Activated naive CD4-positive, alpha-beta T cell treated with anti-CD3 and anti-CD28 coated beads for 36 hours (primary cell): ENCODE data around the gene ATP6V1G3. TPM values are rescaled to one million over a fixed set of nuclear protein-coding genes. Genes with fewer than 3 reads are reported as not detected.
"Not testable (repeated sequence)": the region's sequence is repeated elsewhere in the genome, so short reads cannot be mapped to it uniquely, and the experiment has no call there.

Source experiments
- CTCF ChIA-PET: fragments of 350-600 bp; sonication (Branson Sonifier 250); formaldehyde crosslinking; loops from one replicate; lab custom pipeline; 2021; ENCODE audit warnings: antibody characterized with exemption; lab: Charles Lee
- DNase-seq: peaks from one replicate; pipeline ENCODE4 v3.0.0-alpha.2; 2020
- H3K27ac Mint-ChIP-seq: one replicate; pipeline ENCODE4 v1.8.0; 2021; ENCODE audit warnings: mild to moderate bottlenecking, mixed read lengths
- H3K27me3 Mint-ChIP-seq: one replicate; pipeline ENCODE4 v1.8.0; 2021; ENCODE audit warnings: low read depth, mixed read lengths
- H3K36me3 Mint-ChIP-seq: one replicate; pipeline ENCODE4 v1.8.0; 2021; ENCODE audit warnings: low read depth, mixed read lengths
- H3K4me1 Mint-ChIP-seq: one replicate; pipeline ENCODE4 v1.8.0; 2021; ENCODE audit warnings: low read depth, mixed read lengths
- H3K4me3 Mint-ChIP-seq: one replicate; pipeline ENCODE4 v1.8.0; 2021; ENCODE audit warnings: mild to moderate bottlenecking, moderate library complexity, mixed read lengths
- H3K9me3 Mint-ChIP-seq: one replicate; pipeline ENCODE4 v1.8.0; 2021; ENCODE audit warnings: mixed read lengths
- intact Hi-C: fragments of 100-400 bp; cut with micrococcal nuclease; formaldehyde crosslinking; loops from one replicate; pipeline ENCODE4 v1.15.1; 2023
- total RNA-seq, 2 experiments: library from RNA; stranded (reverse); gene quantifications; one replicate each; pipeline ENCODE4 v1.2.3, GENCODE V29; 2021

ATP6V1G3 gene
- total RNA-seq, 2 experiments from 2014 or later: not detected

- Mint-ChIP-seq H3K36me3 (peaks cover 2% of the 10 kb centered on the region), H3K27me3 (no peaks in the 10 kb centered on the region), H3K27ac (peak overlapping the region; percentile 44), H3K4me1 (peaks cover 70% of the 10 kb centered on the region), H3K4me3 (no peak overlapping the region), H3K9me3 (peaks cover 9% of the 10 kb centered on the region)
- intact Hi-C loops: loop anchor here (1.0 to 5.0 kb wide), 2 partner anchors 7 to 61 kb away; no protein-coding TSS in a partner anchor
- DNase-seq: no peak
- CTCF ChIA-PET: interaction anchor here (0.7 to 1.7 kb wide), 2 partner anchors 15 to 17 kb away, joined by 3 to 4 read pairs; no protein-coding TSS in a partner anchor
Observed at GRCh38 chr1:198541737-198542136, 1.3 kb upstream of the ATP6V1G3 start.

- CTCF ChIA-PET: no interaction called here
- DNase-seq: no peak
- Mint-ChIP-seq H3K9me3 (no peaks in the 10 kb centered on the region), H3K27me3 (no peaks in the 10 kb centered on the region), H3K27ac (peak overlapping the region; percentile 78), H3K4me3 (peak overlapping the region; percentile 52), H3K4me1 (peaks cover 80% of the 10 kb centered on the region), H3K36me3 (no peaks in the 10 kb centered on the region)
- intact Hi-C loops: loop anchor here (1.0 kb wide), 1 partner anchor 19 kb away; no protein-coding TSS in a partner anchor
Observed at GRCh38 chr1:198538579-198539364, 1.7 kb downstream of the ATP6V1G3 start.

GRCh38 chr1:198535631-198536030, 4.8 kb downstream of the ATP6V1G3 start:
- Mint-ChIP-seq H3K4me1 (peaks cover 83% of the 10 kb centered on the region), H3K27ac (no peak overlapping the region), H3K27me3 (no peaks in the 10 kb centered on the region), H3K36me3 (peaks cover 7% of the 10 kb centered on the region), H3K4me3 (no peak overlapping the region), H3K9me3 (no peaks in the 10 kb centered on the region)
- CTCF ChIA-PET: interaction anchor here (0.9 to 1.3 kb wide), 5 partner anchors 9 to 69 kb away, joined by 3 to 4 read pairs (median 3); no protein-coding TSS in a partner anchor
- DNase-seq: no peak
- intact Hi-C loops: loop anchor here (1.0 kb wide), 1 partner anchor 9 kb away; no protein-coding TSS in a partner anchor

GRCh38 chr1:198534548-198535418, 5.7 kb downstream of the ATP6V1G3 start:
- intact Hi-C loops: loop anchor here (1.0 kb wide), 2 partner anchors 8 kb away; no protein-coding TSS in a partner anchor
- Mint-ChIP-seq H3K36me3 (peaks cover 7% of the 10 kb centered on the region), H3K27me3 (no peaks in the 10 kb centered on the region), H3K4me3 (peak overlapping the region; percentile 62), H3K9me3 (no peaks in the 10 kb centered on the region), H3K27ac (peak overlapping the region; percentile 78), H3K4me1 (peaks cover 82% of the 10 kb centered on the region)
- CTCF ChIA-PET: interaction anchor here (0.9 to 1.3 kb wide), 4 partner anchors 10 to 69 kb away, joined by 3 to 4 read pairs (median 3); no protein-coding TSS in a partner anchor
- no peak for DNase-seq

- H3K4me3 Mint-ChIP-seq: no peak overlapping the region
- H3K9me3 Mint-ChIP-seq: no peaks in the 10 kb centered on the region
- no peak overlapping the region for H3K27ac Mint-ChIP-seq
- peaks cover 7% of the 10 kb centered on the region for H3K36me3 Mint-ChIP-seq
- intact Hi-C loops: no loop called here
- H3K27me3 Mint-ChIP-seq: no peaks in the 10 kb centered on the region
- no peak for DNase-seq
- peaks cover 75% of the 10 kb centered on the region for H3K4me1 Mint-ChIP-seq
- CTCF ChIA-PET: no interaction called here
Observed at GRCh38 chr1:198531891-198532290, 8.6 kb downstream of the ATP6V1G3 start.

GRCh38 chr1:198530953-198531352, 9.5 kb downstream of the ATP6V1G3 start:
- CTCF ChIA-PET: interaction anchor here (0.6 kb wide), 1 partner anchor 64 kb away, joined by 4 read pairs; no protein-coding TSS in a partner anchor
- H3K36me3 Mint-ChIP-seq: peaks cover 7% of the 10 kb centered on the region
- H3K4me1 Mint-ChIP-seq: peaks cover 76% of the 10 kb centered on the region
- H3K4me3 Mint-ChIP-seq: no peak overlapping the region
- no peak for DNase-seq
- no peaks in the 10 kb centered on the region for H3K27me3 Mint-ChIP-seq
- intact Hi-C loops: no loop called here
- H3K27ac Mint-ChIP-seq: no peak overlapping the region
- H3K9me3 Mint-ChIP-seq: no peaks in the 10 kb centered on the region

- Mint-ChIP-seq H3K4me3 (peak overlapping the region; percentile 5), H3K9me3 (no peaks in the 10 kb centered on the region), H3K4me1 (peaks cover 77% of the 10 kb centered on the region), H3K27ac (no peak overlapping the region), H3K36me3 (peaks cover 7% of the 10 kb centered on the region), H3K27me3 (no peaks in the 10 kb centered on the region)
- CTCF ChIA-PET: interaction anchor here (1.1 kb wide), 1 partner anchor 11 kb away, joined by 3 read pairs; the partner anchor contains the start of gene ATP6V1G3
- DNase-seq: no peak
- intact Hi-C loops: no loop called here
Observed at GRCh38 chr1:198529414-198529813, 11.1 kb downstream of the ATP6V1G3 start.

GRCh38 chr1:198528364-198528763, 12.1 kb downstream of the ATP6V1G3 start:
- Mint-ChIP-seq H3K9me3 (no peaks in the 10 kb centered on the region), H3K4me1 (peaks cover 69% of the 10 kb centered on the region), H3K27me3 (no peaks in the 10 kb centered on the region), H3K27ac (no peak overlapping the region), H3K36me3 (peaks cover 7% of the 10 kb centered on the region), H3K4me3 (no peak overlapping the region)
- intact Hi-C loops: no loop called here
- DNase-seq: no peak
- CTCF ChIA-PET: interaction anchor here (1.1 kb wide), 1 partner anchor 12 kb away, joined by 3 read pairs; the partner anchor contains the start of gene ATP6V1G3

- CTCF ChIA-PET: interaction anchor here (0.9 to 1.5 kb wide), 3 partner anchors 17 to 113 kb away, joined by 3 to 5 read pairs (median 3); no protein-coding TSS in a partner anchor
- Mint-ChIP-seq H3K9me3 (no peaks in the 10 kb centered on the region), H3K4me1 (peaks cover 74% of the 10 kb centered on the region), H3K4me3 (peak overlapping the region; percentile 76), H3K27ac (peak overlapping the region; percentile 97), H3K36me3 (no peaks in the 10 kb centered on the region), H3K27me3 (no peaks in the 10 kb centered on the region)
- DNase-seq: no peak
- intact Hi-C loops: loop anchor here (5.0 kb wide), 2 partner anchors 718 to 1028 kb away; no protein-coding TSS in a partner anchor
Observed at GRCh38 chr1:198524556-198524955, 15.9 kb downstream of the ATP6V1G3 start.

GRCh38 chr1:198524127-198524526, 16.4 kb downstream of the ATP6V1G3 start:
- H3K27me3 Mint-ChIP-seq, H3K36me3 Mint-ChIP-seq, H3K9me3 Mint-ChIP-seq: not testable (repeated sequence)
- H3K4me3 Mint-ChIP-seq: peak overlapping the region; percentile 76
- H3K27ac Mint-ChIP-seq: peak overlapping the region; percentile 97
- H3K4me1 Mint-ChIP-seq: peaks cover 76% of the 10 kb centered on the region
- peak; percentile 62 for DNase-seq
- intact Hi-C loops: loop anchor here (5.0 kb wide), 2 partner anchors 718 to 1028 kb away; no protein-coding TSS in a partner anchor
- CTCF ChIA-PET: interaction anchor here (0.9 to 1.5 kb wide), 2 partner anchors 17 to 113 kb away, joined by 3 read pairs; no protein-coding TSS in a partner anchor

GRCh38 chr1:198523182-198523950, 17.1 kb downstream of the ATP6V1G3 start:
- no peaks in the 10 kb centered on the region for H3K36me3 Mint-ChIP-seq
- H3K27ac Mint-ChIP-seq: peak overlapping the region; percentile 97
- intact Hi-C loops: loop anchor here (1.0 to 5.0 kb wide), 14 partner anchors 34 to 1029 kb away; no protein-coding TSS in a partner anchor
- peak overlapping the region; percentile 76 for H3K4me3 Mint-ChIP-seq
- no peaks in the 10 kb centered on the region for H3K9me3 Mint-ChIP-seq
- peaks cover 80% of the 10 kb centered on the region for H3K4me1 Mint-ChIP-seq
- CTCF ChIA-PET: interaction anchor here (0.6 to 1.8 kb wide), 10 partner anchors 13 to 210 kb away, joined by 3 to 5 read pairs (median 3); no protein-coding TSS in a partner anchor
- no peaks in the 10 kb centered on the region for H3K27me3 Mint-ChIP-seq
- peak; percentile 42 for DNase-seq
